Muscle of leg (tissue), 11 donors: Measurements from ENCODE around the gene COL9A3. TPM values are rescaled to one million over a fixed set of nuclear protein-coding genes. Genes with fewer than 3 reads are reported as not detected.

ENCODE experiments used
- DNase-seq: peaks from one replicate; pipeline ENCODE4 v3.0.0; 2013
- H3K27ac ChIP-seq: one replicate; pipeline ENCODE4 v1.5.1; 2013; ENCODE audit warnings: mild to moderate bottlenecking, low read length, control low read depth
- H3K27me3 ChIP-seq: one replicate; pipeline ENCODE4 v1.6.1; 2013; ENCODE audit warnings: low read length; ENCODE audit not compliant: control insufficient read depth, insufficient read depth
- H3K36me3 ChIP-seq: one replicate; pipeline ENCODE4 v1.6.1; 2013; ENCODE audit warnings: low read length; ENCODE audit not compliant: control insufficient read depth, insufficient read depth
- H3K4me1 ChIP-seq: one replicate; pipeline ENCODE4 v1.6.1; 2013; ENCODE audit warnings: low read length; ENCODE audit not compliant: control insufficient read depth, insufficient read depth
- H3K4me3 ChIP-seq: one replicate; pipeline ENCODE4 v1.5.1; 2013; ENCODE audit warnings: low read length, control low read depth
- H3K9me3 ChIP-seq: replicated peaks from 2 replicates; pipeline ENCODE4 v1.6.1; 2013; ENCODE audit warnings: low read depth, low read length; ENCODE audit not compliant: control insufficient read depth
- WGBS: methylation state at CpG from one replicate; pipeline ENCODE4 v1.1.5; 2013; ENCODE audit warnings: missing lambda C conversion rate; ENCODE audit not compliant: insufficient coverage; 5-methylcytosine and 5-hydroxymethylcytosine counted together
- polyA plus RNA-seq, 8 donors: library from polyadenylated mRNA; unstranded; fragments of 120-200 nt; gene quantifications; one replicate each; pipeline versions ENCODE4 v1.2.1 to v1.2.3, GENCODE V29; 2013; ENCODE audit warnings: inconsistent platforms in 1 of 8, low replicate concordance in 1 of 8; ENCODE audit not compliant: insufficient read length in 8 of 8, insufficient read depth in 1 of 8
- total RNA-seq: library from RNA; stranded (reverse); fragments of 120-200 nt; gene quantifications from one replicate; pipeline ENCODE4 v1.2.4, GENCODE V29; 2013

The COL9A3 gene
- total and polyA plus RNA-seq, 9 donors = 6.4 to 43.5 (median 14.2) TPM

GRCh38 chr20:62778601-62779416 lies 38.0 kb upstream of the COL9A3 start:
- Histone ChIP-seq H3K36me3 (no peaks in the 10 kb centered on the region), H3K4me1 (peaks cover 46% of the 10 kb centered on the region), H3K27me3 (peaks cover 11% of the 10 kb centered on the region), H3K9me3 (no peaks in the 10 kb centered on the region), H3K27ac (no peak overlapping the region), H3K4me3 (no peak overlapping the region)
- WGBS = 70% methylated on average over 19 of the region's 24 CpGs
- no peak for DNase-seq

- DNase-seq = no peak
- Histone ChIP-seq H3K36me3 (no peaks in the 10 kb centered on the region), H3K27me3 (peaks cover 9% of the 10 kb centered on the region), H3K4me3 (no peak overlapping the region), H3K27ac (no peak overlapping the region), H3K9me3 (no peaks in the 10 kb centered on the region), H3K4me1 (peaks cover 46% of the 10 kb centered on the region)
- WGBS = 93% methylated on average over 4 of the region's 7 CpGs
These were observed 37.5 kb upstream of the COL9A3 start for GRCh38 chr20:62779417-62779685.

GRCh38 chr20:62780204-62780603 lies 36.6 kb upstream of the COL9A3 start:
- Histone ChIP-seq H3K36me3 (no peaks in the 10 kb centered on the region), H3K27me3 (peaks cover 3% of the 10 kb centered on the region), H3K9me3 (no peaks in the 10 kb centered on the region), H3K4me1 (peaks cover 41% of the 10 kb centered on the region), H3K4me3 (no peak overlapping the region), H3K27ac (no peak overlapping the region)
- no peak for DNase-seq
- WGBS = 66% methylated on average over 16 of the region's 20 CpGs

- Histone ChIP-seq H3K4me1 (peaks cover 45% of the 10 kb centered on the region), H3K27me3 (peaks cover 3% of the 10 kb centered on the region), H3K36me3 (no peaks in the 10 kb centered on the region), H3K9me3 (no peaks in the 10 kb centered on the region), H3K27ac (no peak overlapping the region), H3K4me3 (no peak overlapping the region)
- no peak for DNase-seq
- WGBS = 85% methylated on average over 17 of the region's 17 CpGs
These were observed 36.2 kb upstream of the COL9A3 start for GRCh38 chr20:62780696-62781095.

- Histone ChIP-seq H3K36me3 (no peaks in the 10 kb centered on the region), H3K9me3 (no peaks in the 10 kb centered on the region), H3K4me3 (no peak overlapping the region), H3K4me1 (peaks cover 44% of the 10 kb centered on the region), H3K27ac (peak overlapping the region; percentile 20), H3K27me3 (peaks cover 7% of the 10 kb centered on the region)
- WGBS = 70% methylated on average over 10 of the region's 18 CpGs
- DNase-seq = no peak
These were observed 34.5 kb upstream of the COL9A3 start for GRCh38 chr20:62782149-62782892.

- H3K4me3 ChIP-seq = no peak overlapping the region
These were observed 34.0 kb upstream of the COL9A3 start for GRCh38 chr20:62782893-62783278.

GRCh38 chr20:62784497-62784896 lies 32.4 kb upstream of the COL9A3 start:
- Histone ChIP-seq H3K36me3 (no peaks in the 10 kb centered on the region), H3K4me3 (no peak overlapping the region), H3K27me3 (peaks cover 7% of the 10 kb centered on the region), H3K27ac (no peak overlapping the region), H3K4me1 (peaks cover 51% of the 10 kb centered on the region), H3K9me3 (no peaks in the 10 kb centered on the region)
- 73% methylated on average over 10 of the region's 16 CpGs for WGBS
- DNase-seq = no peak

More at GRCh38 chr20:62782893-62783278, 34.0 kb upstream of the COL9A3 start:
- 36% methylated on average over 9 of the region's 9 CpGs for WGBS
- Histone ChIP-seq H3K9me3 (no peaks in the 10 kb centered on the region), H3K4me1 (peaks cover 41% of the 10 kb centered on the region), H3K27ac (peak overlapping the region; percentile 47), H3K36me3 (no peaks in the 10 kb centered on the region), H3K27me3 (peaks cover 7% of the 10 kb centered on the region)
- peak; percentile 63 for DNase-seq

GRCh38 chr20:62785393-62785792 lies 31.5 kb upstream of the COL9A3 start:
- Histone ChIP-seq H3K4me3 (no peak overlapping the region), H3K27me3 (peaks cover 7% of the 10 kb centered on the region), H3K9me3 (no peaks in the 10 kb centered on the region), H3K4me1 (peaks cover 51% of the 10 kb centered on the region), H3K36me3 (no peaks in the 10 kb centered on the region), H3K27ac (peak overlapping the region; percentile 1)
- DNase-seq = no peak
- 40% methylated on average over 8 of the region's 11 CpGs for WGBS

- H3K27me3 ChIP-seq = peaks cover 6% of the 10 kb centered on the region
- 43% methylated on average over 11 of the region's 13 CpGs for WGBS
- no peaks in the 10 kb centered on the region for H3K9me3 ChIP-seq
- H3K4me1 ChIP-seq = peaks cover 52% of the 10 kb centered on the region
- no peaks in the 10 kb centered on the region for H3K36me3 ChIP-seq
- no peak for DNase-seq
- no peak overlapping the region for H3K4me3 ChIP-seq
- no peak overlapping the region for H3K27ac ChIP-seq
These were observed 30.7 kb upstream of the COL9A3 start for GRCh38 chr20:62786157-62786556.

- DNase-seq = no peak
- H3K27ac ChIP-seq = no peak overlapping the region
- H3K4me1 ChIP-seq = peaks cover 55% of the 10 kb centered on the region
- 70% methylated on average over 6 of the region's 7 CpGs for WGBS
- no peaks in the 10 kb centered on the region for H3K9me3 ChIP-seq
- H3K4me3 ChIP-seq = no peak overlapping the region
- H3K36me3 ChIP-seq = no peaks in the 10 kb centered on the region
- H3K27me3 ChIP-seq = peaks cover 6% of the 10 kb centered on the region
These were observed 29.5 kb upstream of the COL9A3 start for GRCh38 chr20:62787321-62787720.
